ENCODE measurements around the gene MROH7.

DNA sequence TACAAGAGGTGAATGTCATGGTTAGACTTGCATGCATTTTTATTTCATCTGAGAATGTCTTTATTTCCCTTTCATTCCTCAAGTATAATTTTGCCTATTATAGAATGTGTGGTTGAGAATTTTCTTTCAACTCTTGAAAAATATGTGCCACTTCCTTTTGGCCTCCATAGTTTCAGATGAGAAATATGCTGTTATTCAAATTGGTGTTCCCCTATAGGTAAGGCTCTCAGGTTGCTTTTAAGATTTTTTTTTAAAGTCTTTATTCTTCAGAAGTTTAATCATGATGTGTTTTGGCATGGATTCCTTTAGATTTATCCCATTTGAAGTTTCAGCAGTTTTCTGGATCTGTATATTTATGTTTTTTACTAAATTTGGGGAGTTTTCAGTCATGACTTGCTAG is 2.1 kb downstream of the MROH7 start:
- TF ChIP-seq CTCF (IDR thresholded peaks at IDR 0.05) (no peak), POLR2A (IDR thresholded peaks at IDR 0.05) (no peak), EP300 (IDR thresholded peaks at IDR 0.05) (no peak), POLR2AphosphoS5 (IDR thresholded peaks at IDR 0.05) (no peak)
